ENCODE measurements around the gene ARPC2. TPM values are rescaled to one million over a fixed set of nuclear protein-coding genes. Genes with fewer than 3 reads are reported as not detected.

The ARPC2 gene
- total RNA-seq, 1 donor from 2014 or later = 172 TPM

- no peak overlapping the region for H3K4me3 ChIP-seq (ENCODE audit: low read length in 3 of 3)
- H3K27me3 ChIP-seq (ENCODE audit: control insufficient read depth in 3 of 3, insufficient read depth in 3 of 3, low read length in 3 of 3) = no peaks in the 10 kb centered on the region
- H3K9me3 ChIP-seq (ENCODE audit: control insufficient read depth in 3 of 3, low read length in 3 of 3) = no peaks in the 10 kb centered on the region
- peaks cover 61 to 79% (median 70%) of the 10 kb centered on the region in 3 donors for H3K36me3 ChIP-seq (ENCODE audit: control insufficient read depth in 3 of 3, insufficient read depth in 3 of 3, low read length in 3 of 3)
- no peak overlapping the region for H3K9ac ChIP-seq (ENCODE audit: low read depth in 1 of 3, low read length in 3 of 3)
- H3K27ac ChIP-seq (ENCODE audit: low read depth, low read length) = no peak overlapping the region
- H3K4me1 ChIP-seq (ENCODE audit: control insufficient read depth in 3 of 3, insufficient read depth in 3 of 3, low read length in 3 of 3) = peaks cover 2 to 15% (median 3%) of the 10 kb centered on the region in 3 donors
Measured at GRCh38 chr2:218244665-218245064, 27.7 kb downstream of the ARPC2 start.

GRCh38 chr2:218245214-218245613, 28.2 kb downstream of the ARPC2 start:
- peaks cover 64 to 79% (median 72%) of the 10 kb centered on the region in 3 donors for H3K36me3 ChIP-seq (ENCODE audit: control insufficient read depth in 3 of 3, insufficient read depth in 3 of 3, low read length in 3 of 3)
- no peak overlapping the region for H3K27ac ChIP-seq (ENCODE audit: low read depth, low read length)
- H3K27me3 ChIP-seq (ENCODE audit: control insufficient read depth in 3 of 3, insufficient read depth in 3 of 3, low read length in 3 of 3) = no peaks in the 10 kb centered on the region
- no peak overlapping the region for H3K9ac ChIP-seq (ENCODE audit: low read depth in 1 of 3, low read length in 3 of 3)
- H3K4me3 ChIP-seq (ENCODE audit: low read length in 3 of 3) = no peak overlapping the region
- H3K4me1 ChIP-seq (ENCODE audit: control insufficient read depth in 3 of 3, insufficient read depth in 3 of 3, low read length in 3 of 3) = peaks cover 2 to 15% (median 3%) of the 10 kb centered on the region in 3 donors
- H3K9me3 ChIP-seq (ENCODE audit: control insufficient read depth in 3 of 3, low read length in 3 of 3) = no peaks in the 10 kb centered on the region

GRCh38 chr2:218249691-218250090, 32.7 kb downstream of the ARPC2 start:
- H3K9me3 ChIP-seq (ENCODE audit: control insufficient read depth in 3 of 3, low read length in 3 of 3) = no peaks in the 10 kb centered on the region
- H3K9ac ChIP-seq (ENCODE audit: low read depth in 1 of 3, low read length in 3 of 3) = no peak overlapping the region
- no peak overlapping the region for H3K27ac ChIP-seq (ENCODE audit: low read depth, low read length)
- H3K4me1 ChIP-seq (ENCODE audit: control insufficient read depth in 3 of 3, insufficient read depth in 3 of 3, low read length in 3 of 3) = peaks cover 27 to 37% (median 28%) of the 10 kb centered on the region in 3 donors
- no peak overlapping the region for H3K4me3 ChIP-seq (ENCODE audit: low read length in 3 of 3)
- peaks cover 68 to 91% (median 86%) of the 10 kb centered on the region in 3 donors for H3K36me3 ChIP-seq (ENCODE audit: control insufficient read depth in 3 of 3, insufficient read depth in 3 of 3, low read length in 3 of 3)
- no peaks in the 10 kb centered on the region for H3K27me3 ChIP-seq (ENCODE audit: control insufficient read depth in 3 of 3, insufficient read depth in 3 of 3, low read length in 3 of 3)

GRCh38 chr2:218252509-218253231, 35.7 kb downstream of the ARPC2 start:
- Histone ChIP-seq H3K36me3 (ENCODE audit: control insufficient read depth in 3 of 3, insufficient read depth in 3 of 3, low read length in 3 of 3) (peaks cover 61 to 78% (median 75%) of the 10 kb centered on the region in 3 donors), H3K27ac (ENCODE audit: low read depth, low read length) (peak overlapping the region; percentile 62), H3K4me3 (ENCODE audit: low read length in 3 of 3) (no peak overlapping the region), H3K9ac (ENCODE audit: low read depth in 1 of 3, low read length in 3 of 3) (peak overlapping the region in 2 of 3 donors; percentile 33 to 73), H3K27me3 (ENCODE audit: control insufficient read depth in 3 of 3, insufficient read depth in 3 of 3, low read length in 3 of 3) (no peaks in the 10 kb centered on the region), H3K9me3 (ENCODE audit: control insufficient read depth in 3 of 3, low read length in 3 of 3) (no peaks in the 10 kb centered on the region), H3K4me1 (ENCODE audit: control insufficient read depth in 3 of 3, insufficient read depth in 3 of 3, low read length in 3 of 3) (peaks cover 25 to 36% (median 27%) of the 10 kb centered on the region in 3 donors)

- no peak overlapping the region for H3K4me3 ChIP-seq (ENCODE audit: low read length in 3 of 3)
- peak overlapping the region; percentile 62 for H3K27ac ChIP-seq (ENCODE audit: low read depth, low read length)
- H3K9me3 ChIP-seq (ENCODE audit: control insufficient read depth in 3 of 3, low read length in 3 of 3) = no peaks in the 10 kb centered on the region
- no peaks in the 10 kb centered on the region for H3K27me3 ChIP-seq (ENCODE audit: control insufficient read depth in 3 of 3, insufficient read depth in 3 of 3, low read length in 3 of 3)
- peaks cover 55 to 72% (median 71%) of the 10 kb centered on the region in 3 donors for H3K36me3 ChIP-seq (ENCODE audit: control insufficient read depth in 3 of 3, insufficient read depth in 3 of 3, low read length in 3 of 3)
- H3K9ac ChIP-seq (ENCODE audit: low read depth in 1 of 3, low read length in 3 of 3) = peak overlapping the region in 2 of 3 donors; percentile 33 to 73
- H3K4me1 ChIP-seq (ENCODE audit: control insufficient read depth in 3 of 3, insufficient read depth in 3 of 3, low read length in 3 of 3) = peaks cover 25 to 36% (median 27%) of the 10 kb centered on the region in 3 donors
Measured at GRCh38 chr2:218253232-218253625, 36.2 kb downstream of the ARPC2 start.

- no peak overlapping the region for H3K9ac ChIP-seq (ENCODE audit: low read depth in 1 of 3, low read length in 3 of 3)
- H3K9me3 ChIP-seq (ENCODE audit: control insufficient read depth in 3 of 3, low read length in 3 of 3) = no peaks in the 10 kb centered on the region
- peaks cover 35 to 51% (median 51%) of the 10 kb centered on the region in 3 donors for H3K36me3 ChIP-seq (ENCODE audit: control insufficient read depth in 3 of 3, insufficient read depth in 3 of 3, low read length in 3 of 3)
- H3K27me3 ChIP-seq (ENCODE audit: control insufficient read depth in 3 of 3, insufficient read depth in 3 of 3, low read length in 3 of 3) = no peaks in the 10 kb centered on the region
- no peak overlapping the region for H3K4me3 ChIP-seq (ENCODE audit: low read length in 3 of 3)
- no peak overlapping the region for H3K27ac ChIP-seq (ENCODE audit: low read depth, low read length)
- peaks cover 41 to 57% (median 48%) of the 10 kb centered on the region in 3 donors for H3K4me1 ChIP-seq (ENCODE audit: control insufficient read depth in 3 of 3, insufficient read depth in 3 of 3, low read length in 3 of 3)
Measured at GRCh38 chr2:218255446-218255845, 38.5 kb downstream of the ARPC2 start.

DNA sequence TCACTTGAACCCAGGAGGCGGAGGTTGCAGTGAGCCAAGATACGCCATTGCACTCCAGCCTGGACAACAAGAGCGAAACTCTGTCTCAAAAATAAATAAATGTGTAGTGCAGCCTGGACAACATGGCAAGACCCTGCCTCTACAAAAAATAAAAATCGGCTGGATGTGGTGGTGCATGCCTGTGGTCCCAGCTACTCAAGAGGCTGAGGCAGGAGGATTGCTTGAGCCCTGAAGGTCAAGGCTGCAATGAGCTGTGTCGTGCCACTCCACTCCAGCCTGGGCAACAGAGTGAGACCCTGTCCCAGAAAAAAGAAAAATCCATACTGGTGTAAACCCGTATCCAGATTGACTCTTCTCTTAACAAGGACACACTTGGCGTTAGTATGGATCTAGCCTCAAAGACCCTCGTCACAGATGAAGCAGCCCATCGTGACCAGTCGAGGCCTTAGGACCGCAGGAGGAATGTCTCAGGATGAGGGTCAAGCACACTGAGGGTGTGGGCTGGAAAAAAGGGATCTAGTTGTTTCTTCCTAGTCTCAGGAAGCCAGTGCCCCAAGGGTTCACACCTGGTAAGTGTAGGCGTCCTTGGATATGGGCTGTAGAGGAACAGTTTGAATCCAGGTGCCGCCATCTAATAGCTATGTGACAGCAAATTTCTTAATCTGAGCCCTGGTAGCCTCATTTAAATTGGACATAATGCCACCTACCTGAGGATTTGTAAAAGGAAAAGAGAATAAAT, 39.8 kb downstream of the ARPC2 start:
- H3K9me3 ChIP-seq (ENCODE audit: control insufficient read depth in 3 of 3, low read length in 3 of 3) = no peaks in the 10 kb centered on the region
- no peak overlapping the region for H3K9ac ChIP-seq (ENCODE audit: low read depth in 1 of 3, low read length in 3 of 3)
- H3K4me1 ChIP-seq (ENCODE audit: control insufficient read depth in 3 of 3, insufficient read depth in 3 of 3, low read length in 3 of 3) = peaks cover 46 to 67% (median 57%) of the 10 kb centered on the region in 3 donors
- peak overlapping the region; percentile 46 for H3K27ac ChIP-seq (ENCODE audit: low read depth, low read length)
- H3K36me3 ChIP-seq (ENCODE audit: control insufficient read depth in 3 of 3, insufficient read depth in 3 of 3, low read length in 3 of 3) = peaks cover 26 to 40% (median 38%) of the 10 kb centered on the region in 3 donors
- no peak overlapping the region for H3K4me3 ChIP-seq (ENCODE audit: low read length in 3 of 3)
- H3K27me3 ChIP-seq (ENCODE audit: control insufficient read depth in 3 of 3, insufficient read depth in 3 of 3, low read length in 3 of 3) = no peaks in the 10 kb centered on the region

DNA sequence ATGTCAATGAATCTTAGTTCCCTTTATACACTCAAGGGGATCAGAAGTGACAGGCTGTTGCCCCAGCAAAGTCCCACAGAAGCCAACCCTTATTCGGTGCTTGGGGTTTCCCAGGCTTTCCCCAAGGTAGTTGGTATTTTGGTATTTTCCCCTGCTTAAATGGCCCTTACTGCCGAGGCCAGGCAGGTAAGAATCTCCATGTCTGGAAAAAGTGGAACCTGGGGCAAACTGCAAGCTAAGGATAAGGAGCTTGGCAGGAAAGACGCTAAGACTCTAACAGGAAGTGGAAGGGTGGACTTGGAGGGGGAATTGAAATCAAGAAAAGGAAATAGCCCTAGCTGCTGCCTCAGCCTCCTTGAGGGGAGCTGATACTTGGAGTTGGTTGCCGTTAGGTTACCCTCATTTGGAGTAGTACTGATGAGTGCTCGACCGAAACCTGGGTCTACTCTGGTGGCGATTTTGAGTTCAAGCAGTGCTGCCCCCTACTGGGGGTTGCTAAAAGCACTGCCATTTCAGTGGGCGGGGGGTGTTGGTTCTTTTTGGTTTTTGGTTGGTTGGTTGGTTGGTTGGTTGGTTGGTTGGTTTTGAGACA, 40.5 kb downstream of the ARPC2 start:
- Histone ChIP-seq H3K4me1 (ENCODE audit: control insufficient read depth in 3 of 3, insufficient read depth in 3 of 3, low read length in 3 of 3) (peaks cover 40 to 67% (median 57%) of the 10 kb centered on the region in 3 donors), H3K36me3 (ENCODE audit: control insufficient read depth in 3 of 3, insufficient read depth in 3 of 3, low read length in 3 of 3) (peaks cover 22 to 34% (median 31%) of the 10 kb centered on the region in 3 donors), H3K9ac (ENCODE audit: low read depth in 1 of 3, low read length in 3 of 3) (no peak overlapping the region), H3K27ac (ENCODE audit: low read depth, low read length) (peak overlapping the region; percentile 46), H3K27me3 (ENCODE audit: control insufficient read depth in 3 of 3, insufficient read depth in 3 of 3, low read length in 3 of 3) (no peaks in the 10 kb centered on the region), H3K9me3 (ENCODE audit: control insufficient read depth in 3 of 3, low read length in 3 of 3) (no peaks in the 10 kb centered on the region), H3K4me3 (ENCODE audit: low read length in 3 of 3) (no peak overlapping the region)

- Histone ChIP-seq H3K9me3 (ENCODE audit: control insufficient read depth in 3 of 3, low read length in 3 of 3) (no peaks in the 10 kb centered on the region), H3K9ac (ENCODE audit: low read depth in 1 of 3, low read length in 3 of 3) (peak overlapping the region; percentile 40 to 54 (median 43)), H3K4me3 (ENCODE audit: low read length in 3 of 3) (peak overlapping the region in 1 of 3 donors; percentile 23), H3K27ac (ENCODE audit: low read depth, low read length) (peak overlapping the region; percentile 80), H3K36me3 (ENCODE audit: control insufficient read depth in 3 of 3, insufficient read depth in 3 of 3, low read length in 3 of 3) (peaks cover 16 to 26% (median 22%) of the 10 kb centered on the region in 3 donors), H3K4me1 (ENCODE audit: control insufficient read depth in 3 of 3, insufficient read depth in 3 of 3, low read length in 3 of 3) (peaks cover 22 to 61% (median 43%) of the 10 kb centered on the region in 3 donors), H3K27me3 (ENCODE audit: control insufficient read depth in 3 of 3, insufficient read depth in 3 of 3, low read length in 3 of 3) (no peaks in the 10 kb centered on the region)
Measured at GRCh38 chr2:218259099-218259961, 42.3 kb downstream of the ARPC2 start.
